Measurements from ENCODE around the gene CDHR2. TPM values are rescaled to one million over a fixed set of nuclear protein-coding genes. Genes with fewer than 3 reads are reported as not detected.

CDHR2 gene
- total and polyA plus RNA-seq, 2 donors (not counting 3 experiments of a cell fraction or from before 2014, with no cell fraction given): not detected

GRCh38 chr5:176639208-176639607 lies 90.1 kb downstream of the CDHR2 start:
- H3K4me3 ChIP-seq (replicated peaks in 1 of 3; ENCODE audit: insufficient read depth in 1 of 3, low read depth in 1 of 3, low read length in 3 of 3): no peak overlapping the region
- no peaks in the 10 kb centered on the region for H3K36me3 ChIP-seq (ENCODE audit: control insufficient read depth in 2 of 2, extremely low read depth in 1 of 2, insufficient read depth in 2 of 2, low read length in 2 of 2)
- H3K9me1 ChIP-seq (replicated peaks; ENCODE audit: control insufficient read depth, extremely low read depth, insufficient read depth, low read length): no peaks in the 10 kb centered on the region
- peaks cover 10 to 17% of the 10 kb centered on the region in 2 experiments for H3K27me3 ChIP-seq (ENCODE audit: control insufficient read depth in 2 of 2, insufficient read depth in 2 of 2, low read length in 2 of 2)
- CTCF ChIA-PET: interaction anchor here (1.6 to 2.0 kb wide), 2 partner anchors 14 to 22 kb away, joined by 3 to 9 read pairs; no protein-coding TSS in a partner anchor
- intact Hi-C loops (cut with micrococcal nuclease): no loop called here
- no peak overlapping the region for H3K4me2 ChIP-seq (ENCODE audit: insufficient read depth, low read length)
- TF ChIP-seq JUN (IDR thresholded peaks at IDR 0.05; ENCODE audit: borderline replicate concordance, insufficient read depth, insufficient read length, low read depth): no peak
- TF ChIP-seq MAX (IDR thresholded peaks at IDR 0.05; ENCODE audit: insufficient read depth, insufficient read length): no peak
- no peak for TF ChIP-seq POLR2AphosphoS5 (IDR thresholded peaks at IDR 0.05; ENCODE audit: insufficient read depth, low read depth, low read length)
- TF ChIP-seq MYC (IDR thresholded peaks at IDR 0.05; ENCODE audit: low read depth, low read length): no peak
- no peak for TF ChIP-seq GATA2 (IDR thresholded peaks at IDR 0.05; ENCODE audit: insufficient read depth, insufficient read length, low read depth, low read length)
- TF ChIP-seq EZH2 (IDR thresholded peaks at IDR 0.05; ENCODE audit: borderline replicate concordance, low read depth, low read length, severe bottlenecking): no peak
- TF ChIP-seq POLR2A (IDR thresholded peaks at IDR 0.05; ENCODE audit: low read depth, low read length): no peak
- TF ChIP-seq FOS (IDR thresholded peaks at IDR 0.05; ENCODE audit: borderline replicate concordance, insufficient read depth, low read length): no peak
- TF ChIP-seq, protein P1, sequence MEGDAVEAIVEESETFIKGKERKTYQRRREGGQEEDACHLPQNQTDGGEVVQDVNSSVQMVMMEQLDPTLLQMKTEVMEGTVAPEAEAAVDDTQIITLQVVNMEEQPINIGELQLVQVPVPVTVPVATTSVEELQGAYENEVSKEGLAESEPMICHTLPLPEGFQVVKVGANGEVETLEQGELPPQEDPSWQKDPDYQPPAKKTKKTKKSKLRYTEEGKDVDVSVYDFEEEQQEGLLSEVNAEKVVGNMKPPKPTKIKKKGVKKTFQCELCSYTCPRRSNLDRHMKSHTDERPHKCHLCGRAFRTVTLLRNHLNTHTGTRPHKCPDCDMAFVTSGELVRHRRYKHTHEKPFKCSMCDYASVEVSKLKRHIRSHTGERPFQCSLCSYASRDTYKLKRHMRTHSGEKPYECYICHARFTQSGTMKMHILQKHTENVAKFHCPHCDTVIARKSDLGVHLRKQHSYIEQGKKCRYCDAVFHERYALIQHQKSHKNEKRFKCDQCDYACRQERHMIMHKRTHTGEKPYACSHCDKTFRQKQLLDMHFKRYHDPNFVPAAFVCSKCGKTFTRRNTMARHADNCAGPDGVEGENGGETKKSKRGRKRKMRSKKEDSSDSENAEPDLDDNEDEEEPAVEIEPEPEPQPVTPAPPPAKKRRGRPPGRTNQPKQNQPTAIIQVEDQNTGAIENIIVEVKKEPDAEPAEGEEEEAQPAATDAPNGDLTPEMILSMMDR (IDR thresholded peaks at IDR 0.05; ENCODE audit: extremely low read depth in 1 of 2, insufficient read depth in 1 of 2, low read depth in 1 of 2, low read length in 2 of 2): no peak
- no peaks in the 10 kb centered on the region for H3K4me1 ChIP-seq (ENCODE audit: control insufficient read depth, extremely low read depth, insufficient read depth, low read length)
- H3K27ac ChIP-seq (ENCODE audit: insufficient read depth, low read depth, low read length): no peak overlapping the region
- BruUV-seq (replicated peaks): no TSS peak
- dilution Hi-C loops (cut with MboI; ENCODE audit: extremely low pct_ligation_motif_present, low sequenced_read_pairs): no loop called here
- DNase-seq (ENCODE audit: low read depth, low spot score) (no peak), FAIRE-seq (no peak)
- H4K20me1 ChIP-seq (replicated peaks; ENCODE audit: control insufficient read depth, extremely low read depth, insufficient read depth, low read length): no peaks in the 10 kb centered on the region
- H3K9ac ChIP-seq (replicated peaks; ENCODE audit: extremely low read depth, insufficient read depth, low read length): no peak overlapping the region
- H3K9me3 ChIP-seq (replicated peaks; ENCODE audit: control insufficient read depth, insufficient read depth, low read length): no peaks in the 10 kb centered on the region
- POLR2A ChIA-PET: no interaction called here
- H2AFZ ChIP-seq (ENCODE audit: low read depth, low read length): no peak overlapping the region
- no peaks in the 10 kb centered on the region for H3K79me2 ChIP-seq (ENCODE audit: control insufficient read depth, insufficient read depth, low read length)

Data from endothelial cell of umbilical vein (primary cell).